SK-N-SH treated with all-trans-retinoic acid at 6 μM for 48 hours (cell line): Measurements from ENCODE around the gene ACOXL.

Source experiments
- TOX ChIP-seq: fragments of 250-450 bp; sonication (Bioruptor Pico); IDR thresholded peaks from 2 replicates; pipeline ENCODE4 v1.8.0; 2021; ENCODE audit warnings: mild to moderate bottlenecking, moderate library complexity, borderline replicate concordance
- TF ChIP-seq, protein P1 (sequence below): fragments of 250-450 bp; sonication (Bioruptor Pico); IDR thresholded peaks from 2 replicates; pipeline ENCODE4 v1.5.0; 2020; ENCODE audit warnings: mild to moderate bottlenecking, moderate library complexity

DNA sequence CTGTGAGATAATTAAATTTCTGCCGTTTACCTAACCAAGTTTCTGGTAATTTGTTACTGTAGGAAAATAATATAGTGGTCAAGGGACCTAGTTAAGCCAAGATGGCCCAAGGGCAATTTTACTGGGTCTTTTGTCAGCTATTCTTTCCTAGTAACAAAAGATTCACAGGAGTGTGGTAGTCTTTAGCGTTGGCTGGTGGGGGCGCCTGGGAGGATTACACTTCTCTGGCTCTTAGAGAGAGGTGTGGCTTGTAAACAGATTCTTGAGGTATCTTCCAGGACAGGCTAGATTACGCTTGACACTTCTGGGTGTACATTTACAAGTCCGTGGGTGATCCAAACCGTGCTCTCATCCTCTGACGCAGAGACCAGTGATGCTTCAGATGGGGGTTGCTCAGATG lies 3.3 kb upstream of the ACOXL start:
- no peak for TF ChIP-seq TOX (CRISPR knock-in tag)
- TF ChIP-seq, protein P1, sequence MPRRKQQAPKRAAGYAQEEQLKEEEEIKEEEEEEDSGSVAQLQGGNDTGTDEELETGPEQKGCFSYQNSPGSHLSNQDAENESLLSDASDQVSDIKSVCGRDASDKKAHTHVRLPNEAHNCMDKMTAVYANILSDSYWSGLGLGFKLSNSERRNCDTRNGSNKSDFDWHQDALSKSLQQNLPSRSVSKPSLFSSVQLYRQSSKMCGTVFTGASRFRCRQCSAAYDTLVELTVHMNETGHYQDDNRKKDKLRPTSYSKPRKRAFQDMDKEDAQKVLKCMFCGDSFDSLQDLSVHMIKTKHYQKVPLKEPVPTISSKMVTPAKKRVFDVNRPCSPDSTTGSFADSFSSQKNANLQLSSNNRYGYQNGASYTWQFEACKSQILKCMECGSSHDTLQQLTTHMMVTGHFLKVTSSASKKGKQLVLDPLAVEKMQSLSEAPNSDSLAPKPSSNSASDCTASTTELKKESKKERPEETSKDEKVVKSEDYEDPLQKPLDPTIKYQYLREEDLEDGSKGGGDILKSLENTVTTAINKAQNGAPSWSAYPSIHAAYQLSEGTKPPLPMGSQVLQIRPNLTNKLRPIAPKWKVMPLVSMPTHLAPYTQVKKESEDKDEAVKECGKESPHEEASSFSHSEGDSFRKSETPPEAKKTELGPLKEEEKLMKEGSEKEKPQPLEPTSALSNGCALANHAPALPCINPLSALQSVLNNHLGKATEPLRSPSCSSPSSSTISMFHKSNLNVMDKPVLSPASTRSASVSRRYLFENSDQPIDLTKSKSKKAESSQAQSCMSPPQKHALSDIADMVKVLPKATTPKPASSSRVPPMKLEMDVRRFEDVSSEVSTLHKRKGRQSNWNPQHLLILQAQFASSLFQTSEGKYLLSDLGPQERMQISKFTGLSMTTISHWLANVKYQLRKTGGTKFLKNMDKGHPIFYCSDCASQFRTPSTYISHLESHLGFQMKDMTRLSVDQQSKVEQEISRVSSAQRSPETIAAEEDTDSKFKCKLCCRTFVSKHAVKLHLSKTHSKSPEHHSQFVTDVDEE (CRISPR knock-in tag) = no peak
